KBM-7 (cell line): ENCODE data around the gene BHLHA15.

Experiments
- DNase-seq: peaks from one replicate; pipeline ENCODE4 v3.0.0-alpha.2; 2015
- in situ Hi-C: fragments of 300-500 bp; cut with MboI; formaldehyde crosslinking; loops from 2 replicates; pipeline ENCODE4 v1.14.3; 2020; ENCODE audit warnings: low sequenced_read_pairs, low pct_unique_long_range_greater_than_20kb, mixed read lengths

The BHLHA15 gene

DNA sequence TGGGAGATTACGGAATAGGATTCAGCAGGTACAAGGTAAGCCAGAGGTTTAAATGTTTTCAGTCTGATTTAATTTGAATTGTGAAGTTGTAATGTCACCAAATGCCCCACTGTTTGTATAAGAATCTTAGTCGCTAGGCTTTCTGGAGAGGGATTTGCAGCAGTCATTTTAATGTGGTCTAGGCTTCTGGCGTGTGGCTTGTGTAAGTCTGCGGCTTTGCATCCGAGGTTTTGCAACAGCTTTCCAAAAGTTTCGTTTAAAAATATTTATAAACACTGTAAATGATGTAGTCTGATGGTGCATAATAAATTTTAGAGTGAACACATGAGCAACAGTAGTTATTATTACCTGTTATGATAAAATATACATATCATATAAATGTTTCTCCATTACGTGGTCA is 26.1 kb upstream of the BHLHA15 start:
- DNase-seq, result no peak
- in situ Hi-C loops, result no loop called here

DNA sequence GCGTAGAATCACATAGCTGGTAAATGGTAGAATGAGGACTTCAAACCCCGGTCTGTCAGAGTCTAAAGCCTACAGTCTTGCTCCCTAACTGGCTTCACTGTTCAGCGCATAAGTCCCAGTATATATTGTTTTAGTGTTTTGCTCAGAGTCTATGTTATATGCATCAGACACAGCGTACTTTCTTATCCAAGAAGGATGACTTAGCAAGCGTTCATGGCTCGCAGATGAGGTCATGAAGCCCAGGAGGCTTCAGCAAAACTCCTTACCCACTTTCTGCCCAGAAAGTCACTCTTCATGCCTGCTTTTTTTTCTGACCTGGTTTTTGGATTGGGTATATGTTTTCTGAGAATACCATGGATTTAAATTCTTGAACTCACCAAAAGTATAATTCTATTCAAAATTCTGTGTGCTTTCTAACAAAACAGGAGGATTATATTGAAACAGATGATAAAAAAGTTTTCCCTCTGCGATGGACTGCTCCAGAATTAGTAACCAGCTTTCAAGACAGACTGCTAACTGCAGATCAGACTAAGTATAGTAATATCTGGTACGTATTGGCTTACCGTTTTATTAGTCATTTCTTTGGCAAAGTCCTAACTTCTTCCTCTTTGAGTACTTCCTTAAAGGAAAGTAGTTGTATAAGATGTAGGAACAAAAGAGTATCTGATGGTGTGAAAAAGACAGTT is 24.6 kb upstream of the BHLHA15 start:
- DNase-seq, result no peak
- in situ Hi-C loops, result no loop called here

DNA sequence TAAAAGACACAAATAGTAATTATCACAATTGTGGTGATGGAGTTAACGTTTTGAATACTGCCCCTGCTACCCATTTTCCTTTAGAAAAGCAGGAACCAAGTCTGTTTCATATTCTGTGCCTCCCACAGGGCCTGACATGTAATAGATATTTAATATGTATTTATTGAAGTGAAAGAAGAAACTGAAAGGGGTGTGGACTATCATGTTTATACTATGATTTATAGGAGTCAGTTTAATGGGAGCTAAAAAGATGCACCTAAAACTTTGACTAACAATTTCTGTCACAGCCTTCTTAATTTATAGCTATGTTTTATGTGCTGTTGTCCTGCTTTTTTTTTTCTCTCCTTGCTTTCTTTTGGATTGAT is 24.1 kb upstream of the BHLHA15 start:
- no peak for DNase-seq
- in situ Hi-C loops, result no loop called here

DNA sequence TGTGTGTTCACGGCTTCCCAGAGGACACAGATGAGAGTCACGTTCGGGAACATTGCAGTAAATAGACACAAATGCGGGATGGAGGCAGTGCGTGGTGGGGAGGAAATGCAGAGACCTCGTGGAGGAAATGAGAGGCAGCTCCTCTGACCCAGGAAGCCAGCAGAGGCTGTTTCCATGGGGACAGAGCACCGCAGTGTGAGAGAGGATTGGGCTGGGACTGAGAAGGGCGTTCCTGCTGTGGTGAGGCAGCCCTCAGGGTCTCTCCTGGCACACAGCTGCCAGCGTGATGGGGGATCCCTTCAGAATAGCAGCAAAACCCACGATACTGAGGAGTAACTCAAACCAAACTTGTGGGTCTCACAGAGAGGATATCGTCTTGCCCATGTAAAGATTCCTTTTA is 21.7 kb upstream of the BHLHA15 start:
- DNase-seq, result no peak
- in situ Hi-C loops, result no loop called here

DNA sequence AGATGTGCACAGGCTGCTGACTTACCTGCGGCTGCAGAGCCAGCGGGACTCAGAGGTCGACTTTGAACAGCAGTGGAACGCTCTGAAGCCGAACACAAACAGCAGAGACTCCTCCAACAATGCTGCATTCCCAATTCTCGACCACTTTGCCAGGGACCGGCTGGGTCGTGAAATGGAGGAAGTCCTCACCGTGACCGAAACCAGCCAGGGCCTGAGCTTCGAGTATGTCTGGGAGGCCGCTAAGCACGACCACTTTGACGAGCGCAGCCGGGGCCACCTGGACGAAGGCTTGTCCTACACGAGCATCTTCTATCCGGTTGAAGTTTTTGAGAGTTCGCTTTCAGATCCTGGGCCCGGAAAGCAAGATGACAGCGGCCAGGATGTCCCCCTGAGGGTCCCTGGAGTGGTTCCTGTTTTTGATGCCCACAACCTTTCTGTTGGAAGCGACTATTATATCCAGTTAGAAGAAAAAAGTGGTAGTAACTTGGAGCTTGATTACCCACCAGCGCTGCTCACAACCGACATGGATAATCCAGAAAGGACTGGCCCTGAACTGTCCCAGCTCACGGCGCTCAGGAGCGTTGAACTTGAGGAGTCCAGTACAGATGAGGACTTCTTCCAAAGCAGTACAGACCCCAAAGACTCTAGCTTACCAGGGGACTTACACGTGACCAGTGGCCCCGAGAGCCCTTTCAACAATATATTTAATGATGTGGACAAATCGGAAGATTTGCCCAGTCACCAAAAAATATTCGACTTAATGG is 19.4 kb upstream of the BHLHA15 start:
- in situ Hi-C loops, result no loop called here
- DNase-seq, result no peak

DNA sequence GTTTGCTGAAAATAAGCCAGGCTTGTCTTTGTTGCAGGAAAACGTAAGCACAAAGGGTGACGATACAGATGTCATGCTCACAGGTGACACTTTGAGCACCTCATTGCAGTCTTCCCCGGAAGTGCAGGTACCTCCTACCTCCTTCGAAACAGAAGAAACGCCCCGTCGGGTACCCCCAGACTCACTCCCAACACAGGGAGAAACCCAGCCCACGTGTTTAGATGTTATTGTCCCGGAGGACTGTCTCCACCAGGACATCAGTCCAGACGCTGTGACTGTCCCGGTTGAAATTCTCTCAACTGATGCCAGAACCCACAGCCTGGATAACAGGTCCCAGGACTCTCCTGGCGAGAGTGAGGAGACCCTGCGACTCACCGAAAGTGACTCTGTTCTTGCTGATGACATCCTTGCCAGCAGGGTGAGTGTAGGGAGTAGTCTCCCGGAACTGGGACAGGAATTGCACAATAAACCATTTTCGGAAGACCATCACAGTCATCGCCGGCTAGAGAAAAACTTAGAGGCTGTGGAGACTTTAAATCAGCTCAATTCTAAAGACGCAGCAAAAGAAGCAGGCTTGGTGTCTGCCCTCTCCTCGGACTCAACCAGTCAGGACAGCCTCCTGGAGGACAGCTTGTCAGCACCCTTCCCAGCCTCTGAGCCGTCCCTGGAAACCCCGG is 18.3 kb upstream of the BHLHA15 start:
- in situ Hi-C loops, result no loop called here

DNA sequence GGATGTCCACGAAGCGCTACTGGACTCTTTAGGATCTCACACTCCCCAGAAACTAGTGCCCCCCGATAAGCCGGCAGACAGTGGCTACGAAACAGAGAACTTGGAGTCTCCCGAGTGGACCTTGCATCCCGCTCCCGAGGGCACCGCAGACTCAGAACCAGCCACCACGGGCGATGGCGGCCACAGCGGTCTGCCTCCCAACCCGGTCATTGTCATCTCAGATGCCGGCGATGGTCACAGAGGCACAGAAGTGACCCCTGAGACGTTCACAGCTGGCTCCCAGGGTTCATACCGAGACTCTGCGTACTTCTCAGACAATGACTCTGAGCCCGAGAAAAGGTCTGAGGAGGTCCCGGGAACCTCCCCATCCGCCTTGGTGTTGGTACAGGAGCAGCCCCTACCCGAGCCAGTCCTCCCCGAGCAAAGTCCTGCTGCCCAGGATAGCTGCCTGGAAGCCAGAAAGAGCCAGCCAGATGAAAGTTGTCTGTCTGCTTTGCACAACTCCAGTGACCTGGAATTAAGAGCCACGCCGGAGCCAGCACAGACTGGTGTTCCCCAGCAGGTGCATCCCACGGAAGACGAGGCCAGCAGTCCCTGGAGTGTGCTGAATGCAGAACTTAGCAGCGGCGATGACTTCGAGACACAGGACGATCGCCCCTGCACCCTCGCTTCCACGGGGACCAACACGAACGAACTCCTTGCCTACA is 17.6 kb upstream of the BHLHA15 start:
- in situ Hi-C loops, result no loop called here
- no peak for DNase-seq

More for the DNA sequence above, 18.3 kb upstream of the BHLHA15 start:
- no peak for DNase-seq

DNA sequence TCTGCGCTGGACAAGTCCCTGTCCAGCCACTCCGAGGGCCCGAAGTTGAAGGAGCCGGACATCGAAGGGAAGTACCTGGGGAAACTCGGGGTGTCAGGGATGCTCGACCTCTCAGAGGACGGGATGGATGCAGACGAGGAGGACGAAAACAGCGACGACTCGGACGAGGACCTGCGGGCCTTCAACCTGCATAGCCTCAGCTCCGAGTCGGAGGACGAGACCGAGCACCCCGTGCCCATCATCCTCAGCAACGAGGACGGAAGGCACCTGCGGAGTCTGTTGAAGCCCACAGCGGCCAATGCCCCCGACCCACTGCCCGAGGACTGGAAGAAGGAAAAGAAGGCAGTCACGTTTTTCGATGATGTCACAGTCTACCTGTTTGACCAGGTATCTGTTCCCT is 17.1 kb upstream of the BHLHA15 start:
- DNase-seq, result no peak
- in situ Hi-C loops, result no loop called here

DNA sequence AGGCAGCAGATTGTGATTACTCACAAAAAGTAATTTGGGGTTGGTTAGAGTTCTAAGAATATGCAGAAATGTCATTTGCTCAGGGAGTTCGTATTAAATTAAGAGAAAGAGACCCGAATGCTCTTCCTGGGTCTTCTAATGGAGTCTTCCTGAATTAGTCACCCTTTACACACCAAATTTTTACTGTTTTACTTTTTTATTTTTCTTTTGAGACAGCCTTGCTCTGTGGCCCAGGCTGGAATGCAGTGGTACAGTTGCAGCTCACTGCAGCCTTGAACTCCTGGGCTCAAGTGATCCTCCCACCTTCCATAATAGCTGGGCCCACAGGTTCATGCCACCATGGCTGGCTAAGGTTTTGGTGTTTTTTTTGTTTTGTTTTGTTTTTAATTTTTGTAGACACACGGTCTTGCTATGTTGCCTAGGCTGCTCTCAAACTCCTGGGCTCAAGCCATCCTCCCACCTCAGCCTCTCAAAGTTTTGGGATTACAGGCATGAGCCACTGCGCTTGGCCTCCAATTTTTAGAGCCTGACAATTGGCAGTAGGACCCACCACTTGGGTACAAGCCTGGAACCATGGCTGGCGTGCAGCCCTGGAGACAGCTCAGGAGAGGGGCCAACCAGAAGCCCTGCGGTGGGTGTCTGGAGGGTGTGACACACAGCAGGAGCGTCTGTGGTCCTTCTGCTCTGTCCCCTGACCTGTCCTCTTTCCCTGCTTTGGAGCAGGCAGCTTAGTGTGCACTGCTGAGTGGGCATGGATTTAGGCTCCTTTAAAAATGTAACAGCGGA is 16.4 kb upstream of the BHLHA15 start:
- no peak for DNase-seq
- in situ Hi-C loops, result no loop called here

DNA sequence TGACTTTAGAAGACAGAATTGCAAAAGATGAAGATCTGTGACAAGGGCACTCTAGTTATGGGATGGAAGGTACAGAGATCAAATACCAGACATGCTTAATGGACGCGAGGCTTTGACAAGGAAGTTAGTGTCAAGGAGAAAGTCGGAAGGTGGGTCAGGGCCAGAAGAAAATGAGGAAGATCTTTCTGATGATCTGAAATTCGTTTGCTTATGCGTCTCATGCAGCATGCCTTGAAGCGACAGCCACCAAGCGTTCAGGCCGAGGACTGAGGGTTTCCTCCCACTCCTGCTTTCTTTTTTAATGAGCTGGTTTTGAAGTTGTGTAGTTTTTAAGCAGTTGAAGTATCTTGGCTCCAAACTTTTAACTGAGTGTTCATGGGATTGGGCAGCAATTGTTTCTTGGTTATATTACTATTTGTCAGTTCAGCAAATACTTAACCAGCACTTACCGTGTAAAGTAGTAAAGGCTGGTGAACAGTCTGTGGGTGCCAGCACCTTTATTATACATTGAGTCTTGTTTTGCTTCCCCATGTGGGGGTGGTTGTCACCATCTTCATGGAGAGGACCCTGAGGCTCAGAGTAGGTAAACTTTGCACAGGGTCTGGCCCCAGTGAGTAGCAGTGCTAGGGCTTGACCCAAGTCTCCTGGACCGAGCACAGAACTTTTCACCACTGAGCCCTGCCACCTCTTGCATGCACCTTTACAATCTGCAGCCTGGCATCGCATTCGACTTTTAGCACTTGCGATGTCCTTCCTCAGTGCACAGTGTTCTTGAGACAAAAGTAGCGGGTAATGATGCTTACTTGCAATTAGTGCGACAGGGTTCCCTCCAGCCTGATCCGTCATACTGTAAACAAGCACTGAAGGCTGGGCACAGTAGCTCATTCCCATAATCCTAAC is 14.3 kb upstream of the BHLHA15 start:
- in situ Hi-C loops, result no loop called here
- peak; percentile 83 for DNase-seq

DNA sequence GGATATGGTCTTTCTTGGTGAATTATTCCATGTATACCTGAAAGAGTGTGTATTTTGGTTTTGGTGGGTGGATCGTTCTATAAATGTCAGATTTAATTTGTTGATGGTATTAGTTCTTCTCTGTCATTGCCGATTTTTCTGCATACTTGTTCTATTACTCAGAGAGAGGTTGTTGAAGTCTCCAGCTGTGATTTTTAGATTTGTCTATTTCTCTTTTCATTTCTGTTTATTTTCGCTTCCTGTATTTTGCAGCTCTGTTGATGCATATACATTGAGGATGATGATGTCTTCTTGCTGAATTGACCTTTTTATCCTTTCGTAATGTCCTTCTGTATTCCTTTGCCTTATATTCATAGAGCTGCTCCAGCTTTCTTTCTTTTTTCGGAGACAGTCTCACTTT is 12.1 kb upstream of the BHLHA15 start:
- DNase-seq, result no peak
- in situ Hi-C loops, result no loop called here

DNA sequence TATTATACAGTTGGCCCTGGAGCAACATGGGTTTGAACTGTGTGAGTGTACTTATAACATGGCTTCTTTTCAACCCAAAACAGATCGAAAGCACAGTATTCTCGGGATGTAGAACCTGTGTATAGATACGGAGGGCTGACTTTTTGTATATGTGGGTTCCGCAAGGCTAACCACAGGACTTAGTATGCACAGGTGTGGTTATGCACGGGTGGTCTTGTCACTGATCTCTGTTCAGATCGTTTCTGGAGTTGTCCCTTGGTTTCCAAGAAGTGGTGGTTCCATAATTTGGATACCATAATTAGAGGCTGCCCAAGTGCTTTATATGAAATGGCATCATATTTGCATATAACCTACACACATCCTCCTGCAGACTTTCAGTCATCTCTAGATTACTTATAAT is 10.9 kb upstream of the BHLHA15 start:
- in situ Hi-C loops, result no loop called here
- DNase-seq, result no peak

DNA sequence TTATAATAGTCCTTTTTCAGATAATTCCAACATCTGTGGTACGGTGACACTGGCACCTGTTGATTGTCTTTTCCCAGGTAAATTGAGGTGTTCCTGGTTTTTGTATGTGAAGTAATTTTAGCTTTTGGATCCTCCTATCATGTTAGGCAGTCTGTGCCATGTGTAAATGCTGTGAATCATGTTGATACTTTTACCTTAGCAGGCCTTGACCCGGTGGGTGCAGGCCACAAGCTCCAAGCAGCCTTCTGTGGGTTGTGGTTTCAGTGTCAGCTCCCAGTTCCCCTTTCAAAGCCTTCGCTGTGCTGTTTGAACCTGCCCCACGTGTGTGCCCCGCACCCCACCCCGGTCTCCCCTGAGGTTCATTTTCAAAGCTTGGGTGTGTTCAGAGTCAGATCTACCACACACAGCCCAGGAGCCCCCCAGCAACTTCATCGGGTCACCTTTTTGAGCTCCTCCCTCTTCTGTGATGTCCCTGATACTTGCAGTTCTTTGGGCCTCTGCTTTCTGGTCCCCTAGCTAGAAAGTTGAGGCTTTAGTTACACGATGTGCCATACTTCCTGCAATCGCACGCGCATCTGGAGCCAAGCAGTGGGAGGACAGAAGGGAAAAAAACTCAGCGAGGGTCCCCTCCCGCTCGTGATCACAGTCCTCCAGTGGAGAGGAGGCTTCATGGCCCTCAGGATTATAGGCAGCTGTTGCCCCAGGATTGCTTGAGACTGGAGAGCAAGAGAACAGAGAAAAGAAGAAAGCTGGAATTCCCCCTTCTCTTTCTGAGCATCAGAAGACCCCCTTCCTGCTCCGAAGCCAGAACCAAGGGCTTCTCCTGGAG is 8.7 kb upstream of the BHLHA15 start:
- peak; percentile 88 for DNase-seq
- in situ Hi-C loops, result no loop called here

DNA sequence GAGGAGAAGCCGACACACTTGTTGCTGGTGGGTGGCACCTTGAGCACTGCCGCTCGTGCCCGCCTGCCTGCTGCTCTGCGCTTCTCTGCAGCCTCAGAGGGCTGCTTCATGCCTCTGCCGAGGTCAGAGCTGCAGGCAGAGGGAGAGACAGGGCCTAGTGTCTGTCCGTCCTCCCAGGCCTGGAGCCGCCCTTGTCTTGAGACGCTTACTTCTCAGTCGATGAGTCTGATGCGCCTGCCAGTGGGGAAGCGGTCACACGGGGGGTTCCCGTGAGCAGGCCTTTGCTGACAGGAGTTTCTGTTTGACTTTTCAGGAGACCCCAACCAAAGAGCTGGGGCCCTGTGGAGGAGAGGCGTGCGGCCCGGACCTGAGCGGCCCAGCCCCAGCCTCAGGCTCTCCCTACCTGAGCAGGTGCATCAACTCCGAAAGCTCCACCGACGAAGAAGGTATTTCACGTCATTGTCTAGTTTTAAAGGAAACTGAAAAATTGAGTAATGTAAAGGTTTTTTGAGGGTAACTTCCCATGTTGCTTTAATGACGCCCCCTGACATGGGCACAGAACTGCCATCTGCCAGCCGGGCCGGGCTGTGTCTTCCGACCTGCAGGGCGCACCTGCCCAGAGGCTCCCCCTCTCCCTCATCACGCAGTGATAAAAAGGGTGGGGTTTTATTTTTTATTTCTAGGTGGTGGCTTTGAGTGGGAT is 7.8 kb upstream of the BHLHA15 start:
- in situ Hi-C loops, result no loop called here
- DNase-seq, result no peak

DNA sequence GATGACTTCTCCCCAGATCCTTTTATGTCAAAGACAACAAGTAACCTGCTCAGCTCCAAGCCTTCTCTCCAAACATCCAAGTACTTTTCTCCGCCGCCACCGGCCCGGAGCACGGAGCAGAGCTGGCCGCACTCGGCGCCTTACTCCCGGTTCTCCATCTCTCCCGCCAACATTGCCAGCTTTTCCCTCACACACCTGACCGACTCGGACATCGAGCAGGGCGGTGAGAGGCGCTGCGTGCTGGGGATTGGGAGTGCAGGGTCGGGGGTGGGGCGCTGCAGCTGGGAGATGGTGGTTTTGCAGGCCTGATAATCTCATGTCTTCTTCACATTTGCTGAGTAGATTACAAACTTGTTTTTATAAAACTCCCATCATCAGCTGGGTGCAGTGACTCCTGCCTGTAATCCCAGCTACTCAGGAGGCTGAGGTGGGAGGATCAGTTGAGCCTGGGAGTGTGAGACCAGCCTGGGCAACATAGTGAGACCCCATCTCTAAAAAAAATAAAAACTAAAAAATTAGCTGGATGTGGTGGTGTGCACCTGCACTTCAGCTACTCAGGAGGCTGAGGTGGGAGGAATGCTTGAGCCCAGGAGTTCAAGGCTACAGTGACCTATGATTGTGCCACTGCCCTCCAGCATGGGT is 7.2 kb upstream of the BHLHA15 start:
- DNase-seq, result no peak
- in situ Hi-C loops, result no loop called here

DNA sequence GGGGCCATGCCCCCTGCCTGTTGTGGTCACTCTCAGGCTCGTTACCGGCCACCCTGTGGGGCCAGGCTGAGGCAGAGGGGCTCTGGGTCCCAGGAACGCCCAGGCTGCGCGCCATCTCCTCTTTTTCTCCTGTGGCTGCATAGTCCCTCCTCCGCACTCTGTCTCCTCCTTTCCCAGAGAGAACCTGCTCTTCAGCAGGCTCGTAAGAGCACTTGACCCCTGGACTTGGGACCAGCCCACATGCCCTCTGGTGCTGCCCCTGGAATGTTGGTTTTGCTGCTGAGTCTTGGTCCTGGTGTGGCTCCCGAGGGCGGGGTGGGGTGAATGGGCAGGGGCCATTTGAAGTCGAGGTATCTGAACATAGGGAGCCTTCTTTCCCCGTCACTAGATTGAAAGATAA is 6.6 kb upstream of the BHLHA15 start:
- no peak for DNase-seq
- in situ Hi-C loops, result no loop called here
